Measurements from ENCODE around the gene GLB1L. TPM values are rescaled to one million over a fixed set of nuclear protein-coding genes. Genes with fewer than 3 reads are reported as not detected.

GLB1L gene
- total RNA-seq, 2 experiments from 2014 or later, result 1.2 to 2.8 TPM

GRCh38 chr2:219248845-219249202, 3.6 kb upstream of the GLB1L start:
- H3K9me3 Mint-ChIP-seq, result no peaks in the 10 kb centered on the region

GRCh38 chr2:219247678-219248642, 2.7 kb upstream of the GLB1L start:
- intact Hi-C loops (cut with micrococcal nuclease), result loop anchor here (5.0 kb wide), 1 partner anchor 49 kb away; no protein-coding TSS in a partner anchor
- Mint-ChIP-seq H3K27ac (peak overlapping the region; percentile 91), H3K4me1 (ENCODE audit: low read depth) (peaks cover 81% of the 10 kb centered on the region), H3K4me3 (peak overlapping the region; percentile 98), H3K36me3 (ENCODE audit: low read depth) (peaks cover 62% of the 10 kb centered on the region), H3K9me3 (no peaks in the 10 kb centered on the region), H3K27me3 (no peaks in the 10 kb centered on the region)
- ChIA-PET CTCF (interaction anchor here (0.7 to 10.1 kb wide), 13 partner anchors 8 to 105 kb away, joined by 3 to 132 read pairs (median 4); partner anchors contain the start of genes CNPPD1 and DNAJB2), POLR2A (interaction anchor here (0.6 to 19.2 kb wide), 10 partner anchors 10 to 131 kb away, joined by 3 to 239 read pairs (median 4); partner anchors contain the start of genes ABCB6, ANKZF1, ATG9A and DNAJB2)
- peak; percentile 71 for ATAC-seq
- no peak for TF ChIP-seq CTCF (IDR thresholded peaks at IDR 0.05)
- DNase-seq, result peak; percentile 86

More at GRCh38 chr2:219248845-219249202, 3.6 kb upstream of the GLB1L start:
- H3K4me3 Mint-ChIP-seq, result peak overlapping the region; percentile 68
- TF ChIP-seq CTCF (IDR thresholded peaks at IDR 0.05), result no peak
- H3K4me1 Mint-ChIP-seq (ENCODE audit: low read depth), result peaks cover 74% of the 10 kb centered on the region
- H3K36me3 Mint-ChIP-seq (ENCODE audit: low read depth), result peaks cover 64% of the 10 kb centered on the region
- H3K27ac Mint-ChIP-seq, result peak overlapping the region; percentile 91
- ChIA-PET POLR2A (interaction anchor here (1.6 to 19.2 kb wide), 5 partner anchors 11 to 130 kb away, joined by 4 to 239 read pairs (median 12); partner anchors contain the start of genes ABCB6, ANKZF1 and ATG9A), CTCF (interaction anchor here (0.9 to 10.1 kb wide), 11 partner anchors 9 to 104 kb away, joined by 3 to 132 read pairs (median 5); partner anchors contain the start of genes CNPPD1 and DNAJB2)
- DNase-seq (no peak), ATAC-seq (no peak)
- H3K27me3 Mint-ChIP-seq, result no peaks in the 10 kb centered on the region
- intact Hi-C loops (cut with micrococcal nuclease), result loop anchor here (5.0 kb wide), 1 partner anchor 48 kb away; no protein-coding TSS in a partner anchor

- ATAC-seq (no peak), DNase-seq (no peak)
- intact Hi-C loops (cut with micrococcal nuclease), result loop anchor here (5.0 kb wide), 1 partner anchor 51 kb away; no protein-coding TSS in a partner anchor
- Mint-ChIP-seq H3K9me3 (no peaks in the 10 kb centered on the region), H3K27me3 (no peaks in the 10 kb centered on the region), H3K36me3 (ENCODE audit: low read depth) (peaks cover 48% of the 10 kb centered on the region), H3K27ac (peak overlapping the region; percentile 91), H3K4me1 (ENCODE audit: low read depth) (peaks cover 73% of the 10 kb centered on the region), H3K4me3 (peak overlapping the region; percentile 98)
- TF ChIP-seq CTCF (IDR thresholded peaks at IDR 0.05), result no peak
- POLR2A ChIA-PET, result interaction anchor here (1.4 to 19.2 kb wide), 6 partner anchors 7 to 41 kb away, joined by 4 to 239 read pairs (median 6); partner anchors contain the start of genes ANKZF1, ATG9A, TUBA4A and TUBA4B
- CTCF ChIA-PET, result interaction anchor here (1.0 to 3.0 kb wide), 5 partner anchors 8 to 52 kb away, joined by 3 to 24 read pairs (median 14); partner anchors contain the start of genes ANKZF1, ATG9A and ZFAND2B
These were observed 1.3 kb upstream of the GLB1L start for GRCh38 chr2:219246559-219246958.

GRCh38 chr2:219245899-219246230, 621 bp upstream of the GLB1L start:
- ChIA-PET POLR2A (interaction anchor here (1.0 to 19.2 kb wide), 13 partner anchors 8 to 133 kb away, joined by 3 to 239 read pairs (median 6); partner anchors contain the start of genes ABCB6, ANKZF1, ATG9A and TUBA4A), CTCF (interaction anchor here (1.0 to 3.0 kb wide), 6 partner anchors 9 to 72 kb away, joined by 3 to 24 read pairs (median 12); partner anchors contain the start of genes ANKZF1, ATG9A and ZFAND2B)
- Mint-ChIP-seq H3K9me3 (no peaks in the 10 kb centered on the region), H3K27me3 (no peaks in the 10 kb centered on the region), H3K36me3 (ENCODE audit: low read depth) (peaks cover 41% of the 10 kb centered on the region), H3K4me3 (peak overlapping the region; percentile 98), H3K4me1 (ENCODE audit: low read depth) (peaks cover 66% of the 10 kb centered on the region), H3K27ac (peak overlapping the region; percentile 99)
- intact Hi-C loops (cut with micrococcal nuclease), result loop anchor here (5.0 kb wide), 1 partner anchor 51 kb away; no protein-coding TSS in a partner anchor
- ATAC-seq, result no peak
- TF ChIP-seq CTCF (IDR thresholded peaks at IDR 0.05), result no peak
- peak; percentile 30 for DNase-seq

Measured in activated CD8-positive, alpha-beta T cell treated with anti-CD3 and anti-CD28 coated beads for 36 hours (primary cell).